ENCODE measurements around the gene C1orf53. TPM values are rescaled to one million over a fixed set of nuclear protein-coding genes. Genes with fewer than 3 reads are reported as not detected.

Gene C1orf53
- total and polyA plus RNA-seq, 9 of the 15 experiments (the other 6 are each of a cell fraction or from before 2014, with no cell fraction given): 0.31 to 3.2 (median 2.3) TPM

DNA sequence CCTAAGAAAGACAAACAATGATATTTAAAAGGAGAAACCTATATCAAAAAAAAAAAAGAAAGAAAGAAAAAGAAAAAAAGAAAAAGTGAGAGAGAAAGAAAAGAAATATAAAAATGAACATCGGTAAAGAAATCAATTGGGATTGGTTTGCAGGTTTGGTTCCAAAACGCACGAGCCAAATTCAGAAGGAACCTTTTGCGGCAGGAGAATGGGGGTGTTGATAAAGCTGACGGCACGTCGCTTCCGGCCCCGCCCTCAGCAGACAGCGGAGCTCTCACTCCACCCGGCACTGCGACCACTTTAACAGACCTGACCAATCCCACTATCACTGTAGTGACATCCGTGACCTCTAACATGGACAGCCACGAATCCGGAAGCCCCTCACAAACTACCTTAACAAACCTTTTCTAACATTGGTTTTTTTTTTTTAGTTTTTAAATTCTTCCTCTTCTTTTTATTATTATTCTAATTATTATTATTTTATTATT is 26.5 kb downstream of the C1orf53 start (continued):
- TF ChIP-seq, protein P1, sequence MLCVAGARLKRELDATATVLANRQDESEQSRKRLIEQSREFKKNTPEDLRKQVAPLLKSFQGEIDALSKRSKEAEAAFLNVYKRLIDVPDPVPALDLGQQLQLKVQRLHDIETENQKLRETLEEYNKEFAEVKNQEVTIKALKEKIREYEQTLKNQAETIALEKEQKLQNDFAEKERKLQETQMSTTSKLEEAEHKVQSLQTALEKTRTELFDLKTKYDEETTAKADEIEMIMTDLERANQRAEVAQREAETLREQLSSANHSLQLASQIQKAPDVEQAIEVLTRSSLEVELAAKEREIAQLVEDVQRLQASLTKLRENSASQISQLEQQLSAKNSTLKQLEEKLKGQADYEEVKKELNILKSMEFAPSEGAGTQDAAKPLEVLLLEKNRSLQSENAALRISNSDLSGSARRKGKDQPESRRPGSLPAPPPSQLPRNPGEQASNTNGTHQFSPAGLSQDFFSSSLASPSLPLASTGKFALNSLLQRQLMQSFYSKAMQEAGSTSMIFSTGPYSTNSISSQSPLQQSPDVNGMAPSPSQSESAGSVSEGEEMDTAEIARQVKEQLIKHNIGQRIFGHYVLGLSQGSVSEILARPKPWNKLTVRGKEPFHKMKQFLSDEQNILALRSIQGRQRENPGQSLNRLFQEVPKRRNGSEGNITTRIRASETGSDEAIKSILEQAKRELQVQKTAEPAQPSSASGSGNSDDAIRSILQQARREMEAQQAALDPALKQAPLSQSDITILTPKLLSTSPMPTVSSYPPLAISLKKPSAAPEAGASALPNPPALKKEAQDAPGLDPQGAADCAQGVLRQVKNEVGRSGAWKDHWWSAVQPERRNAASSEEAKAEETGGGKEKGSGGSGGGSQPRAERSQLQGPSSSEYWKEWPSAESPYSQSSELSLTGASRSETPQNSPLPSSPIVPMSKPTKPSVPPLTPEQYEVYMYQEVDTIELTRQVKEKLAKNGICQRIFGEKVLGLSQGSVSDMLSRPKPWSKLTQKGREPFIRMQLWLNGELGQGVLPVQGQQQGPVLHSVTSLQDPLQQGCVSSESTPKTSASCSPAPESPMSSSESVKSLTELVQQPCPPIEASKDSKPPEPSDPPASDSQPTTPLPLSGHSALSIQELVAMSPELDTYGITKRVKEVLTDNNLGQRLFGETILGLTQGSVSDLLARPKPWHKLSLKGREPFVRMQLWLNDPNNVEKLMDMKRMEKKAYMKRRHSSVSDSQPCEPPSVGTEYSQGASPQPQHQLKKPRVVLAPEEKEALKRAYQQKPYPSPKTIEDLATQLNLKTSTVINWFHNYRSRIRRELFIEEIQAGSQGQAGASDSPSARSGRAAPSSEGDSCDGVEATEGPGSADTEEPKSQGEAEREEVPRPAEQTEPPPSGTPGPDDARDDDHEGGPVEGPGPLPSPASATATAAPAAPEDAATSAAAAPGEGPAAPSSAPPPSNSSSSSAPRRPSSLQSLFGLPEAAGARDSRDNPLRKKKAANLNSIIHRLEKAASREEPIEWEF (CRISPR knock-in tag; IDR thresholded peaks at IDR 0.05): no peak
- no peak for TF ChIP-seq FOXK1 (CRISPR knock-in tag; IDR thresholded peaks at IDR 0.05; ENCODE audit: borderline replicate concordance)
- 0 out of 4 replicates have a peak, but pooled peaks of 1 of the 2 experiments have one; percentile 46 for TF ChIP-seq TBL1XR1 (IDR thresholded peaks at IDR 0.05; ENCODE audit: low read length in 2 of 2)
- no peak for TF ChIP-seq SMAD1 (IDR thresholded peaks at IDR 0.05; ENCODE audit: low read depth, low read length, partially characterized antibody)
- no peak for TF ChIP-seq TCF3 (CRISPR knock-in tag; IDR thresholded peaks at IDR 0.05)
- no peak for TF ChIP-seq ZNF644 (tag; IDR thresholded peaks at IDR 0.05; ENCODE audit: low read depth)
- TF ChIP-seq DMBX1 (CRISPR knock-in tag; IDR thresholded peaks at IDR 0.05; ENCODE audit: borderline replicate concordance): no peak
- TF ChIP-seq, protein P2, sequence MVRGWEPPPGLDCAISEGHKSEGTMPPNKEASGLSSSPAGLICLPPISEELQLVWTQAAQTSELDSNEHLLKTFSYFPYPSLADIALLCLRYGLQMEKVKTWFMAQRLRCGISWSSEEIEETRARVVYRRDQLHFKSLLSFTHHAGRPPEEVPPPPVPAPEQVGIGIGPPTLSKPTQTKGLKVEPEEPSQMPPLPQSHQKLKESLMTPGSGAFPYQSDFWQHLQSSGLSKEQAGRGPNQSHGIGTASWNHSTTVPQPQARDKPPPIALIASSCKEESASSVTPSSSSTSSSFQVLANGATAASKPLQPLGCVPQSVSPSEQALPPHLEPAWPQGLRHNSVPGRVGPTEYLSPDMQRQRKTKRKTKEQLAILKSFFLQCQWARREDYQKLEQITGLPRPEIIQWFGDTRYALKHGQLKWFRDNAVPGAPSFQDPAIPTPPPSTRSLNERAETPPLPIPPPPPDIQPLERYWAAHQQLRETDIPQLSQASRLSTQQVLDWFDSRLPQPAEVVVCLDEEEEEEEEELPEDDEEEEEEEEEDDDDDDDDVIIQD (CRISPR knock-in tag; IDR thresholded peaks at IDR 0.05): no peak
- no peak for TF ChIP-seq ZNF3 (CRISPR knock-in tag; IDR thresholded peaks at IDR 0.05)
- no peak for TF ChIP-seq KLF16 (IDR thresholded peaks at IDR 0.05)
- TF ChIP-seq, protein P3, sequence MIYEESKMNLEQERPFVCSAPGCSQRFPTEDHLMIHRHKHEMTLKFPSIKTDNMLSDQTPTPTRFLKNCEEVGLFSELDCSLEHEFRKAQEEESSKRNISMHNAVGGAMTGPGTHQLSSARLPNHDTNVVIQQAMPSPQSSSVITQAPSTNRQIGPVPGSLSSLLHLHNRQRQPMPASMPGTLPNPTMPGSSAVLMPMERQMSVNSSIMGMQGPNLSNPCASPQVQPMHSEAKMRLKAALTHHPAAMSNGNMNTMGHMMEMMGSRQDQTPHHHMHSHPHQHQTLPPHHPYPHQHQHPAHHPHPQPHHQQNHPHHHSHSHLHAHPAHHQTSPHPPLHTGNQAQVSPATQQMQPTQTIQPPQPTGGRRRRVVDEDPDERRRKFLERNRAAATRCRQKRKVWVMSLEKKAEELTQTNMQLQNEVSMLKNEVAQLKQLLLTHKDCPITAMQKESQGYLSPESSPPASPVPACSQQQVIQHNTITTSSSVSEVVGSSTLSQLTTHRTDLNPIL (CRISPR knock-in tag; IDR thresholded peaks at IDR 0.05): no peak
- TF ChIP-seq ZNF146 (CRISPR knock-in tag; IDR thresholded peaks at IDR 0.05; ENCODE audit: unreplicated experiment): no peak
- TF ChIP-seq POLR3A (IDR thresholded peaks at IDR 0.05; ENCODE audit: borderline replicate concordance, extremely low read depth, insufficient read depth, insufficient read length): no peak
- TF ChIP-seq ZNF695 (CRISPR knock-in tag; IDR thresholded peaks at IDR 0.05): no peak
- TF ChIP-seq, protein P4, sequence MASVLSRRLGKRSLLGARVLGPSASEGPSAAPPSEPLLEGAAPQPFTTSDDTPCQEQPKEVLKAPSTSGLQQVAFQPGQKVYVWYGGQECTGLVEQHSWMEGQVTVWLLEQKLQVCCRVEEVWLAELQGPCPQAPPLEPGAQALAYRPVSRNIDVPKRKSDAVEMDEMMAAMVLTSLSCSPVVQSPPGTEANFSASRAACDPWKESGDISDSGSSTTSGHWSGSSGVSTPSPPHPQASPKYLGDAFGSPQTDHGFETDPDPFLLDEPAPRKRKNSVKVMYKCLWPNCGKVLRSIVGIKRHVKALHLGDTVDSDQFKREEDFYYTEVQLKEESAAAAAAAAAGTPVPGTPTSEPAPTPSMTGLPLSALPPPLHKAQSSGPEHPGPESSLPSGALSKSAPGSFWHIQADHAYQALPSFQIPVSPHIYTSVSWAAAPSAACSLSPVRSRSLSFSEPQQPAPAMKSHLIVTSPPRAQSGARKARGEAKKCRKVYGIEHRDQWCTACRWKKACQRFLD (CRISPR knock-in tag; IDR thresholded peaks at IDR 0.05): no peak
- TF ChIP-seq FIP1L1 (IDR thresholded peaks at IDR 0.05; ENCODE audit: low read depth, low read length, poor library complexity, severe bottlenecking): no peak
- TF ChIP-seq, protein P5, sequence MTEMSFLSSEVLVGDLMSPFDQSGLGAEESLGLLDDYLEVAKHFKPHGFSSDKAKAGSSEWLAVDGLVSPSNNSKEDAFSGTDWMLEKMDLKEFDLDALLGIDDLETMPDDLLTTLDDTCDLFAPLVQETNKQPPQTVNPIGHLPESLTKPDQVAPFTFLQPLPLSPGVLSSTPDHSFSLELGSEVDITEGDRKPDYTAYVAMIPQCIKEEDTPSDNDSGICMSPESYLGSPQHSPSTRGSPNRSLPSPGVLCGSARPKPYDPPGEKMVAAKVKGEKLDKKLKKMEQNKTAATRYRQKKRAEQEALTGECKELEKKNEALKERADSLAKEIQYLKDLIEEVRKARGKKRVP (CRISPR knock-in tag; IDR thresholded peaks at IDR 0.05): no peak
